Measurements from ENCODE around the gene OXGR1. TPM values are rescaled to one million over a fixed set of nuclear protein-coding genes. Genes with fewer than 3 reads are reported as not detected.

OXGR1 gene
- polyA plus RNA-seq, 2 of the 4 experiments (the other 2 are of a cell fraction), result not detected

DNA sequence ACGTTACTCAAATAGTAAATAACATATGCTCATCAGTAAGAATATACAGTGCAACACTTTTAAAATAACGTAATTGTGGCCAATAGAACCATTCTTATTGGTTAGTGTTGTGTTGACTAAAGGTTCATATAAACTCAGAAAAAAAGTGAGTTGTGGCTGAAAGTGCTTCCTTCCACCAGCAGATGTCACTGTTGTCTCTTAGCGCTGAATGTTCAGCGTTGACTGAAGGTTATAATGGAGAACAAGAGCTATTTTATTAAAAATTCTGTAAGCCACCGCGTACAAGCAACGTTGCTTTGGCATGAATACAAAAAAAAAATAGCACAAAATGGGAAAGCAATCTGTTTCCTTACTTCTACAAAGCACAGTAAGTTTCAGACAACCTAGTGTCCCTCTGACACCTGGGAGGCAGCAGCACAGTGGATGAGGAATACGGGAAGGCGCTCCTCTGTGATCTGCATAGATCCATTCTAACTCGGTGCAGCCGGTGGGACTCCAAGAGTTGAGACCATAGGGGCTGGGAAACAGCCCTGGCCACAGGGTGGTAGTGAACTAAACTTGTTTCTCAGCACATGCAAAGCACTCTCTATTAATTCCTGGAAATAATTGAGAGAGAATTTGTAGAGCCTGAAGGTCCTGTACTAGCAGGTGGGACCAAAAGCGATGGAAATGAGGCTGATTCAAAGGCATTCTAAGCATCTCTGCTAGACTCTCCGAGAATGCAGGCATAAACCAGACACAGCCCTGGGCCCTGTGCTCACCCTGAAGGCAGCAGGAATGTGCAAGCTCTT, 23.9 kb upstream of the OXGR1 start:
- WGBS (ENCODE audit: missing lambda C conversion rate), result 17% methylated on average over 13 of the region's 13 CpGs
- Histone ChIP-seq H3K4me3 (no peak overlapping the region), H3K27ac (no peak overlapping the region), H3K4me2 (peak overlapping the region; percentile 24; the same call in 1 of the 3 replicates), H3K9me3 (no peaks in the 10 kb centered on the region), H3K4me1 (no peaks in the 10 kb centered on the region)
- TF ChIP-seq SMC3 (IDR thresholded peaks at IDR 0.05), result peak; percentile 66
- peak; percentile 69 to 84 for TF ChIP-seq RAD21 (conservative IDR thresholded peaks at IDR 0.05 in 1 of 2, IDR thresholded peaks at IDR 0.05 in 1 of 2)
- no peak for TF ChIP-seq HOXA7 (CRISPR knock-in tag; IDR thresholded peaks at IDR 0.05)
- TF ChIP-seq, protein P1, sequence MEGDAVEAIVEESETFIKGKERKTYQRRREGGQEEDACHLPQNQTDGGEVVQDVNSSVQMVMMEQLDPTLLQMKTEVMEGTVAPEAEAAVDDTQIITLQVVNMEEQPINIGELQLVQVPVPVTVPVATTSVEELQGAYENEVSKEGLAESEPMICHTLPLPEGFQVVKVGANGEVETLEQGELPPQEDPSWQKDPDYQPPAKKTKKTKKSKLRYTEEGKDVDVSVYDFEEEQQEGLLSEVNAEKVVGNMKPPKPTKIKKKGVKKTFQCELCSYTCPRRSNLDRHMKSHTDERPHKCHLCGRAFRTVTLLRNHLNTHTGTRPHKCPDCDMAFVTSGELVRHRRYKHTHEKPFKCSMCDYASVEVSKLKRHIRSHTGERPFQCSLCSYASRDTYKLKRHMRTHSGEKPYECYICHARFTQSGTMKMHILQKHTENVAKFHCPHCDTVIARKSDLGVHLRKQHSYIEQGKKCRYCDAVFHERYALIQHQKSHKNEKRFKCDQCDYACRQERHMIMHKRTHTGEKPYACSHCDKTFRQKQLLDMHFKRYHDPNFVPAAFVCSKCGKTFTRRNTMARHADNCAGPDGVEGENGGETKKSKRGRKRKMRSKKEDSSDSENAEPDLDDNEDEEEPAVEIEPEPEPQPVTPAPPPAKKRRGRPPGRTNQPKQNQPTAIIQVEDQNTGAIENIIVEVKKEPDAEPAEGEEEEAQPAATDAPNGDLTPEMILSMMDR (IDR thresholded peaks at IDR 0.05), result peak; percentile 78
- POLR2A ChIA-PET, result interaction anchor here (0.6 kb wide), 1 partner anchor 965 kb away, joined by 3 read pairs; no protein-coding TSS in a partner anchor
- CTCF ChIA-PET, result interaction anchor here (0.6 to 2.1 kb wide), 29 partner anchors 9 to 1913 kb away, joined by 3 to 6 read pairs (median 3); no protein-coding TSS in a partner anchor
- ATAC-seq (peak; percentile 68 to 87; a peak in 5 of 6 replicates), DNase-seq (ENCODE audit: low read depth in 1 of 2, low spot score in 1 of 2) (peak in 1 of 2 experiments; percentile 46), FAIRE-seq (no peak)

DNA sequence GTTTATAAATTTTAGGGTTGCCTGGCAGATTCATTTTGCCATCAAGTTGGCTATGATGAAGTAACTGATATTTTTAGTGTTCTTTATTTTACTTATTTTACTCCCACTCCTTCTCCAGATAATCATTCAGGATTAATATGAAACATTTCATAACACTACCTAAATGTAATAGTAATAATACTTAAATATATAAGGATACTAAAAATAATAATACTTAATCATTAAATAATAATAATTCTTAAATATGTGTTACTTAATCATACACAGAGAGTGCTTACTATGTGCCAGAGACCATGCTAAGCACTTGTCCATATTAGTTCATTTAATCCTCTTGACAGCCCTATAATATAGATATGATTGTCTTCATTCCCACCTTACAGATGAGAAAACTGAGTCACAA, 23.0 kb upstream of the OXGR1 start:
- Histone ChIP-seq H3K4me2 (no peak overlapping the region), H3K27ac (no peak overlapping the region), H3K4me1 (no peaks in the 10 kb centered on the region), H3K9me3 (no peaks in the 10 kb centered on the region), H3K4me3 (no peak overlapping the region)
- FAIRE-seq (no peak), DNase-seq (ENCODE audit: low read depth in 1 of 2, low spot score in 1 of 2) (no peak), ATAC-seq (no peak)
- ChIA-PET POLR2A (no interaction called here), CTCF (interaction anchor here (0.6 to 2.1 kb wide), 7 partner anchors 8 to 1912 kb away, joined by 3 to 6 read pairs (median 3); no protein-coding TSS in a partner anchor)
- TF ChIP-seq MAZ (IDR thresholded peaks at IDR 0.05; ENCODE audit: borderline replicate concordance, low read depth, low read length), result no peak
- TF ChIP-seq HOXB5 (CRISPR knock-in tag; IDR thresholded peaks at IDR 0.05), result no peak
- TF ChIP-seq POLR2A (IDR thresholded peaks at IDR 0.05; ENCODE audit: low read length), result no peak
- TF ChIP-seq EHMT2 (IDR thresholded peaks at IDR 0.05; ENCODE audit: low read depth), result no peak
- no peak for TF ChIP-seq ELK1 (IDR thresholded peaks at IDR 0.05; ENCODE audit: low read depth, low read length)
- TF ChIP-seq HDAC2 (IDR thresholded peaks at IDR 0.05), result no peak
- TF ChIP-seq ZSCAN20 (CRISPR knock-in tag; IDR thresholded peaks at IDR 0.05), result no peak
- TF ChIP-seq NPAS2 (CRISPR knock-in tag; IDR thresholded peaks at IDR 0.05; ENCODE audit: borderline replicate concordance), result no peak

GRCh38 chr13:97015661-97016350, 21.5 kb upstream of the OXGR1 start:
- 62% methylated on average over 5 of the region's 5 CpGs for WGBS (ENCODE audit: missing lambda C conversion rate)
- ChIA-PET POLR2A (no interaction called here), CTCF (interaction anchor here (1.0 kb wide), 1 partner anchor 14 kb away, joined by 3 read pairs; no protein-coding TSS in a partner anchor)
- DNase-seq (ENCODE audit: low read depth in 1 of 2, low spot score in 1 of 2), result no peak
- Histone ChIP-seq H3K27ac (no peak overlapping the region), H3K4me2 (no peak overlapping the region), H3K4me3 (no peak overlapping the region), H3K9me3 (no peaks in the 10 kb centered on the region), H3K4me1 (no peaks in the 10 kb centered on the region)
- peak; percentile 91 for TF ChIP-seq MAFK (IDR thresholded peaks at IDR 0.05; ENCODE audit: partially characterized antibody)
- no peak for TF ChIP-seq HDAC2 (IDR thresholded peaks at IDR 0.05)
- no peak for ATAC-seq
- no peak for FAIRE-seq

Measured in A549 (cell line).